ENCODE data around the gene ANKRD39. TPM values are rescaled to one million over a fixed set of nuclear protein-coding genes. Genes with fewer than 3 reads are reported as not detected.

ANKRD39 gene
- total and polyA plus RNA-seq, 2 of the 8 experiments (the other 6 are each of a cell fraction or from before 2014, with no cell fraction given), result 18.5 to 21.3 TPM

GRCh38 chr2:96831679-96832078, 26.1 kb downstream of the ANKRD39 start:
- CTCF ChIA-PET (ENCODE audit: partially characterized antibody), result interaction anchor here (0.5 to 4.5 kb wide), 7 partner anchors 9 to 154 kb away, joined by 3 to 30 read pairs (median 4); partner anchors contain the start of genes ANKRD39 and CNNM3
- POLR2A ChIA-PET (ENCODE audit: partially characterized antibody), result interaction anchor here (0.6 to 4.4 kb wide), 6 partner anchors 11 to 73 kb away, joined by 3 to 39 read pairs (median 4); partner anchors contain the start of genes ANKRD23, ANKRD39 and CNNM3

More at GRCh38 chr2:96831679-96832078, 26.1 kb downstream of the ANKRD39 start:
- Histone ChIP-seq H2AFZ (ENCODE audit: low read length) (no peak overlapping the region), H3K4ac (replicated peaks; ENCODE audit: insufficient read length, low read depth, low read length) (no peak overlapping the region), H3K18ac (ENCODE audit: extremely low read depth, low read length) (no peak overlapping the region), H3K4me3 (ENCODE audit: extremely low read depth in 1 of 4, insufficient read depth in 2 of 4, low read depth in 3 of 4, low read length in 4 of 4) (no peak overlapping the region), H2BK120ac (replicated peaks; ENCODE audit: low read depth, low read length) (no peak overlapping the region), H3K79me2 (ENCODE audit: control insufficient read depth in 1 of 2, insufficient read depth in 2 of 2, low read length in 2 of 2) (no peaks in the 10 kb centered on the region), H4K91ac (replicated peaks; ENCODE audit: insufficient read length, low read length) (no peak overlapping the region), H3K4me2 (ENCODE audit: insufficient read depth in 1 of 2, low read depth in 2 of 2, low read length in 2 of 2) (no peak overlapping the region), H4K8ac (ENCODE audit: extremely low read depth, insufficient read depth, low read length) (no peak overlapping the region), H2BK20ac (ENCODE audit: low read length) (no peak overlapping the region), H3K79me1 (ENCODE audit: low read depth, low read length) (peaks cover 3% of the 10 kb centered on the region; the same call in 1 of the 2 replicates), H3K27me3 (replicated peaks in 1 of 4; ENCODE audit: control insufficient read depth in 3 of 4, extremely low read depth in 1 of 4, insufficient read depth in 3 of 4, low read length in 3 of 4) (no peaks in the 10 kb centered on the region), H4K5ac (ENCODE audit: insufficient read length, low read depth, low read length) (no peak overlapping the region), H3K36me3 (ENCODE audit: control insufficient read depth in 2 of 4, insufficient read depth in 4 of 4, low read length in 3 of 4) (peaks cover 19 to 61% (median 31%) of the 10 kb centered on the region in 4 experiments), H3K27ac (ENCODE audit: low read depth, low read length) (no peak overlapping the region), H3K56ac (replicated peaks; ENCODE audit: insufficient read length, low read depth, low read length) (no peak overlapping the region), H2BK5ac (ENCODE audit: low read depth, low read length) (0 out of 2 replicates have a peak overlapping the region, but pooled peaks have one; percentile 71), H3K14ac (ENCODE audit: insufficient read length) (no peak overlapping the region), H3K4me1 (replicated peaks in 1 of 4; ENCODE audit: control insufficient read depth in 3 of 4, insufficient read depth in 4 of 4, low read length in 3 of 4) (peaks cover 3 to 18% (median 13%) of the 10 kb centered on the region in 4 experiments), H2BK12ac (ENCODE audit: low read depth, low read length) (peak overlapping the region; percentile 27; the same call in 1 of the 2 replicates), H3K23me2 (ENCODE audit: low read depth, low read length) (no peaks in the 10 kb centered on the region; the same call in 1 of the 2 replicates), H3K23ac (ENCODE audit: insufficient read length) (no peak overlapping the region), H2AK5ac (ENCODE audit: low read depth, low read length) (no peak overlapping the region), H2BK15ac (ENCODE audit: low read length) (no peak overlapping the region), H3K9ac (replicated peaks in 1 of 4; ENCODE audit: extremely low read depth in 1 of 4, low read depth in 3 of 4, low read length in 3 of 4) (no peak overlapping the region), H3K9me3 (ENCODE audit: insufficient read depth in 2 of 2, low read depth in 1 of 2, low read length in 1 of 2) (no peaks in the 10 kb centered on the region), H4K20me1 (replicated peaks in 1 of 2; ENCODE audit: control insufficient read depth in 1 of 2, insufficient read depth in 2 of 2, low read length in 2 of 2) (peaks cover 0 to 6% of the 10 kb centered on the region in 2 experiments)
- TF ChIP-seq SIN3A (conservative IDR thresholded peaks at IDR 0.05 in 1 of 2, IDR thresholded peaks at IDR 0.05 in 1 of 2; ENCODE audit: low read depth in 1 of 2, low read length in 2 of 2) (0 out of 4 replicates have a peak, but pooled peaks of 1 of the 2 experiments have one; percentile 64), SAP30 (IDR thresholded peaks at IDR 0.05; ENCODE audit: insufficient read depth, insufficient replicate concordance, low read length) (no peak)
- peak in 1 of 2 experiments; percentile 52 for DNase-seq (ENCODE audit: low read depth in 1 of 2, low spot score in 2 of 2)
- no peak for FAIRE-seq
- 86% methylated on average over 10 of the region's 10 CpGs; no CpG with 5 or more reads in 1 of the 2 experiments for WGBS, 2 experiments (ENCODE audit: extremely low coverage in 1 of 2, insufficient coverage in 1 of 2, insufficient read length in 1 of 2, insufficient replicate concordance in 2 of 2, low coverage in 1 of 2, low lambda C conversion rate in 2 of 2, missing lambda C conversion rate in 1 of 2)

Measured in H1 (cell line).